Hematopoietic multipotent progenitor cell treated with erythropoietin and hydrocortisone succinate and interleukin-3 and kit ligand, for 6 days (in vitro differentiated cells): ENCODE results near the gene CLIC6.
"Not testable (repeated sequence)": the region's sequence is repeated elsewhere in the genome, so short reads cannot be mapped to it uniquely, and the experiment has no call there.

Source experiments
- DNase-seq: peaks from one replicate; pipeline ENCODE4 v3.0.0-alpha.2; 2015

CLIC6 gene

GRCh38 chr21:34695434-34695833 is 26.6 kb downstream of the CLIC6 start:
- no peak for DNase-seq

GRCh38 chr21:34696121-34696520 is 27.3 kb downstream of the CLIC6 start:
- DNase-seq, result no peak

DNA sequence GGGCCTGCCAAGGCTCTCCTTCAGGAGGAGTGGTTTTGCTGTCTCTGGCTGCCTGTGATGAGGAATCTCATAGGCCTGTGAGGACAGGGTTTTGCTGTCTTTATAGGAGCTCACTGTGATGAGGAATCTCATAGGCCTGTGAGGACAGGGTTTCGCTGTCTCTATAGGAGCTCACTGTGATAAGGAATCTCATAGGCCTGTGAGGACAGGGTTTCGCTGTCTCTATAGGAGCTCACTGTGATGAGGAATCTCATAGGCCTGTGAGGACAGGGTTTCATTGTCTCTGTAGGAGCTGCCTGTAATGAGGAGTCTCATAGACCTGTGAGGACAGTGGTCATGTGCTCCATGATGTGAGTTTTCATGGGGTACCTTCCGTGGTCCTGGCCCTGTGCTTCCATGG is 29.0 kb downstream of the CLIC6 start:
- no peak for DNase-seq

DNA sequence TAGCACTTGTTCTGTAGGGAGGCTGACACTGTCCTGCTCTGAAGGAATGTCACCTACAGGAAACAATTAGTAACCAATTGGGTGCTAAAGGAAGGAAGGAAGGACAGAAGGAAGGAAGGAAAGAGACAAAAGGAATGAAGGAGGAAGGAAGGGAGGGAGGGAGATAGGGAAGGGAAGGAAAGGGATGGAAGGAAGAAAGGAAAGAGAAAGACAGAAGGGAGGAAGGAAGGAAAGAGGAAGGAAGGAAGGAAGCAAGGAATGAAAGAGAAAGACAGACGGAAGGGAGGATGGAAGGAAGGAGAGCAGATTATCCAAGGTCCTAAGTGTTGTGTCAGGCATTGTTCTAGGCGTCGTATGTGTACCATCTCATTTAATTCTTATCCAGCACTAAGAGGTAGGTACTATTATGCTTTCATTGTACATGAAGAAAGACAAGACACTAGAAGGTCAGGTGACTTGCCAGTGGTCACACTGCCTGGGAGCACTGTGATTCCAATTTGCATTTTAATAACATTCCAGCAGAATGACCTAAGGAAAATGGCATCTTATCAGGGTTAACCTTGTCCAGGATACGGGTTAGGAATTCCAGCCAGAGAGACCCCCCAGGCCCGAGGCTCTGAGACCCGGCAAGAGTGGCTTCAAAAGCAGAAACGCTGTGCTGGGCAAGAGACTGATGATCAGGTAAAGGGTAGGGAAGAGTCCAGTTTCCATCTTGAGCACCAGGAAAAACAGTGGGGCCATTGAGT is 29.6 kb downstream of the CLIC6 start:
- no peak for DNase-seq

DNA sequence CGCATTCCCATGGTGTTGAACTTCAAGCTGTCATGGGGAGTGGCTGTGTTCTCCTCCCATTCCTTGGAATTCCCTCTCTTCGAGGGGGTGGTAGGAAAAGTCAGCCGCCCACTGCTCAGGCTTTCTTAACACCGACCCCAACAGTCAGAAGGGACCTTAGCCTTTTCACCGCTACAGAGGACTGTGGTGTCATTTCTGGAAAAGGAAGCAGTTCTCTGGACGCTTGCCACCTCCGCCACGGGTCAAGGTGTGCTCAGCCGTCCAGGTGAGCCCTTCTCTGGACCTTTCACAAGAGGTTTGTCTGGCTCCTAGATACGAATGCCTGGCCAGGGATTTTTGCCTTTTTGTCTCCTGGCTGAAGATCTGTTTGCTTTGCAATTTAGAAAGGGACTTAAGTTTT is 31.8 kb downstream of the CLIC6 start:
- DNase-seq, result no peak

DNA sequence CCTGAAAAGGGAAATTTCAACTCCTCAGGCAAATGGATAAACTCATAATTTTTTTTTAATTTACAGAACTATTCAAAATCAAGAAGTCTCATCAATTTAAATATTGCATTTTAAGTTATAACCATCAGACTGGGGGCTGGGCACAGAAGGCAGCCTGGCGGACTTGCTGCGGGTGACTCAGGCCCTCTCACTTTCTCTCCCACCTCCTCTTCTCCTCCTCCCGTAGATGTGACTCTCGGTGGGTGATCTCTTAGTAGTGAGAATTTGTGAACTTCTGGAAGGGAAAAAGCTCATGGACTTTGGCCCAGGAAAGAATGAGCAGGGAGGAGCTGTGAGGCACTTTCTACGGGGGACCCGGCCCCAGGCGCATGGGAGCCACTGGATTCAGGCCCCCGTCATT is 32.9 kb downstream of the CLIC6 start:
- DNase-seq, result no peak

GRCh38 chr21:34702341-34703170 is 33.8 kb downstream of the CLIC6 start:
- DNase-seq, result no peak

- DNase-seq, result no peak
Measured at GRCh38 chr21:34703571-34703970, 34.8 kb downstream of the CLIC6 start.

- DNase-seq, result no peak
Measured at GRCh38 chr21:34704119-34704518, 35.3 kb downstream of the CLIC6 start.

DNA sequence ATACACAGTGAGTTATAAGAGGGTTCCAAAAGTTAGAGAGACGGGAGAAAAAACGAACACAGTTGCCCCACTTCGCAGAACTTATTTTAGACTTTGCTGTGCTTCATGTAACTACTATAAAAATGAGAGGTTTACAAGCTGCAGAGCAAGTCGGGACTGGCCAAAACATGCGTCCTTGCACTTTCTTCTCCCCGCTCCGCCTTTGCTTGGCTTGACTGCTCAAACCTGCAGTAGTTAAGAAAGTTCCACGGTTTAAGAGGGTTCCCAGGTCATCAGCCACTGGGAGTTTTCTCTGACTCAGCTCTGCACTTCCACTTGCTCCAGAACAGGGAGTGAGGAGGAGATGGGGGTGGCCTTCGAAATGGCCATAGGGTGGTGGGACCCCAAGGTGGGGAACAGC is 36.2 kb downstream of the CLIC6 start:
- DNase-seq, result no peak

DNA sequence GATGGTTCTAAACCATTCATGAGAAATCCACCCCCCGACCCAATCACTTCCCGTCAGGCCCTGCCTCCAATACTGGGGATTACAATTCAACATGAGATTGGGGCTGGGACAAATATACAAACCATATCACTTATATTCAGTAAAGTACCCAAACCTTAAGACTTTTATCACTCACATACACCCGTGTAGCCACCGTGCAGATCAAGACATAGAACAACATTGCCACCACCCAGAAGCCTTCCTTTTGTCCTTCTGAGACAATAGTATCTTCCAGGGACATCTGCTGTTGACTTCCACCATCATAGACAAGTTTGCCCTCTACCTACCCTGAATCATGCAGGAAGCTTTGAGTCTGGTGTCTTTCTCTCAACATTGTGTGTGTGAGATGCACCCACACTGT is 37.5 kb downstream of the CLIC6 start:
- peak; percentile 82 for DNase-seq

DNA sequence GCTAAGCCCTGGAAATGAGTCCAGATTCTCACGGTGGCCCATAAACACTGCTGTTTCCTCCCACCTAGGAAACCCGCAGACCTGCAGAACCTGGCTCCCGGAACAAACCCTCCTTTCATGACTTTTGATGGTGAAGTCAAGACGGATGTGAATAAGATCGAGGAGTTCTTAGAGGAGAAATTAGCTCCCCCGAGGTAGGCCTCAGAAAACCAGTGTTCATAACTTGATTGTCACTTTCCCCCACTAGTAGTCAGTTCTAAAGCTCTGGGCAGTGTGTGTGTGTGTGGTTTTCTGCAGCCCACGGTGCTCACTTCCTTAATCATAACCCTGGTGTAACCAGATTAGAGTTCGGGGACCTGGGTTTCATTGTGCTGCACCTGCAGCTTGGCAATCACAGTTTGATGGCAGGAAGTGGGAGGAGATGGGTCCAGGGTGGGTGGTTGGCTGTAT is 39.1 kb downstream of the CLIC6 start:
- DNase-seq, result peak; percentile 25

GRCh38 chr21:34713621-34714020 is 44.8 kb downstream of the CLIC6 start:
- no peak for DNase-seq

DNA sequence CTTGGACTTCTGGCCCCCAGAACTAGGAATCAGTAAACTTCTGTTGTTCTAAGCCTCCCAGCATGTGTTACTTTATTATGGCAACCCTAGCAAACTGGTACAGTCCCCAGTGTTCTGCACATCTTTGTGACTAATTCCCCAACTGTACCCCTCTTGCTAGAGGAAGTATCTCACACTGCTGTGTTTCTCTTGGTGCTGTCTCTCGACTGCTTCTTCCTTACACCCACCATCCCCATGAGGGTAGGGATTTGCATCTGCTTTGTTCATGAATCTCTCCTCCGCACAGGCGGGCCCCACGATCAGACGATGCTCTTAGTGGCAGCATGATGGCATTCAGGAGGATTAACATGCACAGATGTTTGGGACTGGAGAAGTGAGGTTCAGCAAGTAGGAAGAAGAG is 46.7 kb downstream of the CLIC6 start:
- DNase-seq, result no peak

- no peak for DNase-seq
Measured at GRCh38 chr21:34715985-34716596, 47.3 kb downstream of the CLIC6 start.

GRCh38 chr21:34718529-34718928 is 49.7 kb downstream of the CLIC6 start:
- DNase-seq, result not testable (repeated sequence)

DNA sequence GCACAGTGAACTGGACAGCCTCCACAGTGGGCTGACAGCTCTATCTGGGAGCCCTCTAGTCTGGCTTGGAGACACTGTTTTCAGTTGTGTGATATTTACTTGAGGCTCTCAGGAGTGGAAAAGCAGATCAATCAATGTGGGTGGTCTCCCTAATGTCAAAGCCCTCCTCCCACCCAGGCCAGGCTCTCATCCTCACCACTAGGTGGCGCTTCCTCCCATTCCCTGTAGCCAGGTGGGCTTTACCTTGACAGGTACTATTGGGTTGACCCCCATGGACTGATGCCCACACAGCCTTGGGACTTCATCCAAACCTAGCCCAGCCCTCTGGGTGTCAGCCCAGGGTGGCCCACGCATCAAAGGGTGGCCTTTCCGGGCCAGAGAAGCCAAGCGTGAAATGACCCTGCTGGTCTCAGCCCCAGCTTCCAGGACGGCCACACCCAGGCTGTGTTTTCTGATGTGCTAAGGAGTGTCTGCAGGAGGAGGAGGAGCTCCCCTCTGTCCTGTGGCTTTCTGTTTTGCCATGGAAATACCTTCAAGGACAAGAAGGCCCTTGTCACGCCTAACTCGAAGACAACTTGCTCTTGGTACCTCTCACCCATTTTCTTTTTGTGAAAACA is 54.0 kb downstream of the CLIC6 start:
- DNase-seq, result peak; percentile 35

GRCh38 chr21:34724131-34724856 is 55.5 kb downstream of the CLIC6 start:
- no peak for DNase-seq

DNA sequence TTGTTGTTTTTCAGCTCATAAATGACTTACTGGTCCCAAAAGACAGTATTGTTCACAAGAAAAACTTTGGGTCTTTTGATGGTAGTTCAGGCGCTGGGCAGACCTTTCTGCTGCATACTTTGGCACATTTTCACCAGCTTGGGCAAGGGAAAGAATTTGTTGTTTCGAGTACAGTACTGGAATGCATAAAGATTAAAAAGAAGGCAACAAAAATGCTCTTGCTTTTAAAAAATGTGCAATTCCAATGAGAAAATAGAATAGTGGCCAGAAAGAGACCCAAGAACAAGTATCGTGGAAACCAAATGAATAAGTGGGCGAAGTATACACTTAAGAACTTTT is 56.0 kb downstream of the CLIC6 start:
- DNase-seq, result no peak

GRCh38 chr21:34726627-34727337 is 58.0 kb downstream of the CLIC6 start:
- peak; percentile 41 for DNase-seq

DNA sequence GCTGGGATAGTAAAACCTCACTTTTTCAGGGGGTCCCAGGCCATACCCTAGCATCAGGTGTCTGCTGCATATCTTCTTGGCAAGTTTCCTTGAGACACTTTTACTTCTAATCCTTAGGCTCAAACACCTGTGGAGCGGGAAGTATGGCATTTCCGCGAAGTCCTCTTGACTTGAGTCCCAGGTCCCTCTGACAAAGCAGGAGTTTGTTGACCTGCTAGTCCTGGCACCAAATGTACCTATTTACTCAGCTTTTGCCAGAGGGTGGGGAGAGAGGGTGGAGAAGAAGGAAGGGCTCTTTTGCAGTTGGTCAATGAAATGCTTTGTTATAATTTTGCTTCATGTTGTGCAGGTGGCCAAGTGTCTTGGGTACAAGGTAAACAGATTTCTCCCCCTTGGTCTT is 59.7 kb downstream of the CLIC6 start:
- DNase-seq, result no peak

GRCh38 chr21:34730194-34730593 is 61.4 kb downstream of the CLIC6 start:
- DNase-seq, result peak; percentile 24
